IMR-90 (cell line): ENCODE data around the gene TIAM1. TPM values are rescaled to one million over a fixed set of nuclear protein-coding genes. Genes with fewer than 3 reads are reported as not detected.

Experiments
- ATAC-seq: fragments of 200-7000 bp; cut with Tn5 transposase; 2 replicates; pipeline ENCODE4 v1.9.1; 2020; ENCODE audit warnings: low read depth, mild to moderate bottlenecking, moderate library complexity
- BruUV-seq: library from RNA; stranded (reverse); fragments of 400-500 nt; replicated peaks from 2 replicates; lab custom pipeline; 2021; lab: Mats Ljungman, UMichigan
- CTCF ChIA-PET: fragments of 300-600 bp; formaldehyde crosslinking; extraction: SDS; loops from one replicate; lab custom pipeline; 2021; ENCODE audit warnings: antibody characterized with exemption; lab: Yijun Ruan, JAX
- POLR2A ChIA-PET: fragments of 300-600 bp; sonication (Branson Sonifier 250); formaldehyde crosslinking; loops from one replicate; lab custom pipeline; 2022; ENCODE audit warnings: antibody characterized with exemption; ENCODE audit not compliant: unreplicated experiment; lab: Charles Lee
- DNase-seq: peaks from one replicate; pipeline ENCODE4 v3.0.0; 2013
- H2AFZ ChIP-seq: replicated peaks from 2 replicates; pipeline ENCODE3; 2013; ENCODE audit warnings: low read length, mild to moderate bottlenecking; ENCODE audit not compliant: poor library complexity
- H2AK5ac ChIP-seq: 2 replicates; pipeline ENCODE4 v1.6.1; 2013; ENCODE audit warnings: low read depth, low read length, inconsistent platforms
- H2AK9ac ChIP-seq: replicated peaks from 2 replicates; pipeline ENCODE3; 2013; ENCODE audit warnings: mild to moderate bottlenecking, low read depth, low read length, moderate library complexity; ENCODE audit not compliant: poor library complexity
- H2BK120ac ChIP-seq: 2 replicates; pipeline ENCODE4 v1.6.1; 2013; ENCODE audit warnings: low read depth, low read length, inconsistent platforms
- H2BK15ac ChIP-seq: 3 replicates; pipeline ENCODE4 v1.6.1; 2013; ENCODE audit warnings: low read depth, low read length, inconsistent platforms
- H2BK20ac ChIP-seq: 2 replicates; pipeline ENCODE4 v1.6.1; 2013; ENCODE audit warnings: low read depth, mild to moderate bottlenecking, inconsistent platforms, low read length, moderate library complexity
- H2BK5ac ChIP-seq: 2 replicates; pipeline ENCODE4 v1.6.1; 2013; ENCODE audit warnings: mild to moderate bottlenecking, low read depth, low read length, inconsistent platforms; ENCODE audit not compliant: poor library complexity, severe bottlenecking
- H3K14ac ChIP-seq: replicated peaks from 2 replicates; pipeline ENCODE4 v1.6.1; 2013; ENCODE audit warnings: low read depth, low read length, inconsistent platforms
- H3K18ac ChIP-seq: 2 replicates; pipeline ENCODE4 v1.6.1; 2013; ENCODE audit warnings: low read depth, low read length, control low read depth
- H3K23ac ChIP-seq: 2 replicates; pipeline ENCODE4 v1.6.1; 2013; ENCODE audit warnings: low read depth, low read length, inconsistent platforms
- H3K27ac ChIP-seq: 2 replicates; pipeline ENCODE4 v1.5.1; 2013; ENCODE audit warnings: mild to moderate bottlenecking, control low read depth, low read length; ENCODE audit not compliant: insufficient read depth
- H3K27me3 ChIP-seq: 2 replicates; pipeline ENCODE4 v1.6.1; 2013; ENCODE audit warnings: low read length; ENCODE audit not compliant: control insufficient read depth, insufficient read depth
- H3K36me3 ChIP-seq: 2 replicates; pipeline ENCODE4 v1.6.1; 2013; ENCODE audit warnings: low read length, mixed read lengths; ENCODE audit not compliant: control insufficient read depth, insufficient read depth
- H3K4ac ChIP-seq: 2 replicates; pipeline ENCODE4 v1.6.1; 2013; ENCODE audit warnings: low read depth, low read length, inconsistent platforms
- H3K4me1 ChIP-seq: 2 replicates; pipeline ENCODE4 v1.6.1; 2013; ENCODE audit warnings: low read length, mixed read lengths; ENCODE audit not compliant: control insufficient read depth, insufficient read depth
- H3K4me2 ChIP-seq: 2 replicates; pipeline ENCODE4 v1.6.1; 2013; ENCODE audit warnings: low read depth, mild to moderate bottlenecking, control low read depth, low read length, moderate library complexity
- H3K4me3 ChIP-seq: 2 replicates; pipeline ENCODE4 v1.5.1; 2013; ENCODE audit warnings: low read depth, mild to moderate bottlenecking, control low read depth, low read length, moderate library complexity; ENCODE audit not compliant: insufficient read depth
- H3K56ac ChIP-seq: 2 replicates; pipeline ENCODE4 v1.6.1; 2013; ENCODE audit warnings: low read length, inconsistent platforms; ENCODE audit not compliant: insufficient read depth; ENCODE audit errors: extremely low read depth
- H3K79me1 ChIP-seq, 2 experiments: 2 replicates each; pipeline ENCODE4 v1.6.1; 2013; ENCODE audit warnings: low read length in 2 of 2, inconsistent platforms in 1 of 2, low read depth in 1 of 2
- H3K9ac ChIP-seq: 2 replicates; pipeline ENCODE4 v1.6.1; 2013; ENCODE audit warnings: low read depth, low read length, control low read depth
- H3K9me1 ChIP-seq: 2 replicates; pipeline ENCODE4 v1.6.1; 2013; ENCODE audit warnings: low read length, inconsistent platforms; ENCODE audit not compliant: insufficient read depth
- H3K9me3 ChIP-seq: 2 replicates; pipeline ENCODE4 v1.6.1; 2013; ENCODE audit warnings: low read length; ENCODE audit not compliant: control insufficient read depth, insufficient read depth
- H4K20me1 ChIP-seq: 2 replicates; pipeline ENCODE4 v1.6.1; 2013; ENCODE audit warnings: low read length, inconsistent platforms; ENCODE audit not compliant: insufficient read depth
- H4K5ac ChIP-seq: 2 replicates; pipeline ENCODE4 v1.6.1; 2013; ENCODE audit warnings: mild to moderate bottlenecking, low read depth, low read length, control low read depth
- H4K8ac ChIP-seq, 2 experiments: 2 replicates each; pipeline ENCODE4 v1.6.1; 2013; ENCODE audit warnings: low read depth in 2 of 2, low read length in 2 of 2, control low read depth in 1 of 2, inconsistent platforms in 1 of 2
- H4K91ac ChIP-seq: 2 replicates; pipeline ENCODE4 v1.6.1; 2013; ENCODE audit warnings: low read depth, low read length, inconsistent platforms; ENCODE audit not compliant: insufficient read depth
- FOS ChIP-seq: fragments of 150-350 bp; IDR thresholded peaks from 2 replicates; pipeline ENCODE4 v1.6.1; 2016; ENCODE audit warnings: low read depth, low read length
- MXI1 ChIP-seq: IDR thresholded peaks from 2 replicates; pipeline ENCODE4 v1.6.1; 2012; ENCODE audit warnings: low read depth, mild to moderate bottlenecking, low read length, moderate library complexity, borderline replicate concordance
- RFX5 ChIP-seq: IDR thresholded peaks from 2 replicates; pipeline ENCODE4 v1.8.0; 2012; ENCODE audit warnings: low read depth, mild to moderate bottlenecking, low read length, moderate library complexity
- WGBS, 2 experiments: methylation state at CpG; one replicate each; pipeline versions ENCODE4 v1.1.5 to v1.1.7; 2013; ENCODE audit warnings: missing lambda C conversion rate in 2 of 2; ENCODE audit not compliant: insufficient read length in 1 of 2; ENCODE audit errors: extremely low coverage in 2 of 2; 5-methylcytosine and 5-hydroxymethylcytosine counted together
- dilution Hi-C: fragments of 300-500 bp; cut with HindIII; formaldehyde crosslinking; loops from one replicate; pipeline ENCODE4 v1.14.3; 2018; ENCODE audit warnings: low sequenced_read_pairs; ENCODE audit not compliant: unreplicated experiment
- in situ Hi-C: fragments of 300-500 bp; cut with MboI; formaldehyde crosslinking; loops from 3 replicates; pipeline ENCODE4 v1.14.3; 2019; ENCODE audit warnings: low sequenced_read_pairs, inconsistent platforms, mixed read lengths
- intact Hi-C: fragments of 100-400 bp; cut with micrococcal nuclease; formaldehyde crosslinking; loops from 2 replicates; pipeline ENCODE4 v1.10.0; 2022
- polyA plus RNA-seq, 3 experiments: library from polyadenylated mRNA; depleted of rRNA; stranded (reverse); fragments of >200 nt; gene quantifications; 2 replicates each; pipeline ENCODE4 v1.2.3, GENCODE V29; 2012; ENCODE audit warnings: low replicate concordance in 1 of 3
- total RNA-seq: library from RNA; depleted of rRNA; stranded (reverse); fragments of >200 nt; gene quantifications from 2 replicates; pipeline ENCODE4 v1.2.3, GENCODE V29; 2012

TIAM1 gene
- total and polyA plus RNA-seq, 2 of the 4 experiments (the other 2 are of a cell fraction), result 2.9 to 9.3 TPM

DNA sequence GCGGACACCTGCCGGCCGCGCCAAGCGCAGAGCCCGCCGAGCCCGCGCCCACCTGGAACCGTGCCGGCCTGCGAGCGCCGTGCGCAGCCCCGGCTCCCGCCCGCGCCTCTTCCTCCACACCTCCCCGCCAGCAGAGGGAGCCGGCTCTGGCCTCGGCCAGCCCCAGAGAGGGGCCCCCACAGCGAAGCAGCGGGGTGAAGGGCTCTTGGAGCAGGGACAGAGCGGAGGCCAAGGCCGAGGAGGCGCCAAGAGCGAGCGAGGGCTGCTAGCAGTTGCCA lies 255.6 kb downstream of the TIAM1 start:
- ChIA-PET CTCF (no interaction called here), POLR2A (no interaction called here)
- no peak for ATAC-seq
- Histone ChIP-seq H3K4me3 (no peak overlapping the region), H2AK9ac (no peak overlapping the region), H3K27me3 (no peaks in the 10 kb centered on the region), H2AK5ac (no peak overlapping the region), H3K79me1 (no peaks in the 10 kb centered on the region), H3K4ac (no peak overlapping the region), H2BK15ac (no peak overlapping the region), H3K9me3 (no peaks in the 10 kb centered on the region), H2BK20ac (no peak overlapping the region), H3K27ac (no peak overlapping the region), H3K9ac (no peak overlapping the region), H4K8ac (no peak overlapping the region), H4K5ac (no peak overlapping the region), H3K56ac (no peak overlapping the region), H3K4me2 (no peak overlapping the region), H3K18ac (no peak overlapping the region), H2BK120ac (no peak overlapping the region), H3K36me3 (no peaks in the 10 kb centered on the region), H2BK5ac (no peak overlapping the region), H4K20me1 (no peaks in the 10 kb centered on the region), H2AFZ (no peak overlapping the region), H3K4me1 (no peaks in the 10 kb centered on the region), H4K91ac (no peak overlapping the region), H3K9me1 (no peaks in the 10 kb centered on the region), H3K14ac (no peak overlapping the region), H3K23ac (no peak overlapping the region)
- intact Hi-C loops, result loop anchor here (5.0 kb wide), 2 partner anchors 256 to 1996 kb away; no protein-coding TSS in a partner anchor
- no peak for TF ChIP-seq MXI1
- no peak for TF ChIP-seq FOS
- no peak for TF ChIP-seq RFX5
- dilution Hi-C loops, result no loop called here
- in situ Hi-C loops, result loop anchor here (25.0 kb wide), 1 partner anchor 2001 kb away; no protein-coding TSS in a partner anchor
- no peak for DNase-seq
- no TSS peak for BruUV-seq
- no CpG with 5 or more reads among the region's 29 CpGs for WGBS, 2 experiments
